Caco-2 (cell line): ENCODE data around the gene SIK2. TPM values are rescaled to one million over a fixed set of nuclear protein-coding genes. Genes with fewer than 3 reads are reported as not detected.
A peak's percentile ranks its signal among the peaks of the same experiment; 100 is the strongest.

ENCODE experiments used
- BruUV-seq: library from RNA; stranded (reverse); fragments of 400-500 nt; replicated peaks from 2 replicates; lab custom pipeline; 2021; lab: Mats Ljungman, UMichigan
- CTCF ChIA-PET: fragments of 300-600 bp; sonication (Branson Sonifier 250); formaldehyde crosslinking; loops from one replicate; lab custom pipeline; 2022; ENCODE audit warnings: antibody characterized with exemption; lab: Charles Lee
- POLR2A ChIA-PET: fragments of 300-600 bp; sonication (Branson Sonifier 250); formaldehyde crosslinking; loops from one replicate; lab custom pipeline; 2022; ENCODE audit warnings: antibody characterized with exemption; lab: Charles Lee
- DNase-seq, 2 experiments: peaks; one replicate each; pipeline versions ENCODE4 v3.0.0 to v3.0.0-alpha.2; 2020 to 2022
- H3K27me3 ChIP-seq: replicated peaks from 2 replicates; pipeline ENCODE4 v1.6.0; 2011; ENCODE audit warnings: low read length; ENCODE audit not compliant: control insufficient read depth, insufficient read depth
- H3K36me3 ChIP-seq: 2 replicates; pipeline ENCODE4 v1.5.1; 2011; ENCODE audit warnings: low read length; ENCODE audit not compliant: control insufficient read depth, insufficient read depth
- H3K4me1 ChIP-seq: fragments of 250-450 bp; sonication (Bioruptor Pico); 2 replicates; pipeline ENCODE4 v1.5.1; 2020; ENCODE audit warnings: mild to moderate bottlenecking
- H3K4me3 ChIP-seq: 2 replicates; pipeline ENCODE4 v1.5.1; 2011; ENCODE audit warnings: low read depth, mild to moderate bottlenecking, control low read depth, low read length
- H3K9me3 ChIP-seq: fragments of 250-450 bp; sonication (Bioruptor Pico); 2 replicates; pipeline ENCODE4 v1.5.1; 2020; ENCODE audit warnings: mild to moderate bottlenecking, moderate library complexity
- H3K27ac Mint-ChIP-seq: one replicate; pipeline ENCODE4 v1.8.0; 2022; ENCODE audit warnings: mixed read lengths; ENCODE audit not compliant: unreplicated experiment
- H3K27me3 Mint-ChIP-seq: one replicate; pipeline ENCODE4 v1.8.0; 2022; ENCODE audit warnings: mixed read lengths; ENCODE audit not compliant: insufficient read depth, unreplicated experiment
- H3K36me3 Mint-ChIP-seq: one replicate; pipeline ENCODE4 v1.8.0; 2022; ENCODE audit warnings: mild to moderate bottlenecking, mixed read lengths; ENCODE audit not compliant: insufficient read depth, unreplicated experiment
- H3K4me1 Mint-ChIP-seq: one replicate; pipeline ENCODE4 v1.8.0; 2022; ENCODE audit warnings: low read depth, mixed read lengths; ENCODE audit not compliant: unreplicated experiment
- H3K4me3 Mint-ChIP-seq: one replicate; pipeline ENCODE4 v1.8.0; 2022; ENCODE audit warnings: mild to moderate bottlenecking, moderate library complexity, mixed read lengths; ENCODE audit not compliant: unreplicated experiment
- H3K9me3 Mint-ChIP-seq: one replicate; pipeline ENCODE4 v1.8.0; 2022; ENCODE audit warnings: mixed read lengths; ENCODE audit not compliant: unreplicated experiment
- CTCF ChIP-seq, 2 experiments: fragments of 200-600 bp in 1 of 2; IDR thresholded peaks; 1 replicate in 1 of 2; 2 replicates in 1 of 2; pipeline versions ENCODE4 v1.5.1 to v1.8.0; 2011 to 2022; ENCODE audit warnings: antibody characterized with exemption in 1 of 2, control low read depth in 1 of 2, inconsistent platforms in 1 of 2, low read depth in 1 of 2, low read length in 1 of 2, mild to moderate bottlenecking in 1 of 2, moderate library complexity in 1 of 2; ENCODE audit not compliant: insufficient read depth in 1 of 2, severe bottlenecking in 1 of 2, unreplicated experiment in 1 of 2
- intact Hi-C: fragments of 100-400 bp; cut with micrococcal nuclease; formaldehyde crosslinking; loops from one replicate; pipeline ENCODE4 v1.10.0; 2022; ENCODE audit not compliant: unreplicated experiment
- total RNA-seq: library from RNA; stranded (reverse); gene quantifications from 2 replicates; pipeline ENCODE4 v1.2.3, GENCODE V29; 2022

SIK2 gene
- total RNA-seq, 1 experiment from 2014 or later: 40.2 TPM

GRCh38 chr11:111562692-111563389 lies 39.4 kb upstream of the SIK2 start:
- no peaks in the 10 kb centered on the region for H3K27me3 ChIP-seq
- Mint-ChIP-seq H3K9me3 (no peaks in the 10 kb centered on the region), H3K27me3 (no peaks in the 10 kb centered on the region), H3K4me3 (no peak overlapping the region), H3K27ac (no peak overlapping the region), H3K4me1 (peaks cover 7% of the 10 kb centered on the region), H3K36me3 (no peaks in the 10 kb centered on the region)
- ChIA-PET POLR2A (no interaction called here), CTCF (interaction anchor here (1.2 kb wide), 1 partner anchor 289 kb away, joined by 4 read pairs; no protein-coding TSS in a partner anchor)
- no peaks in the 10 kb centered on the region for H3K9me3 ChIP-seq
- no peaks in the 10 kb centered on the region for H3K36me3 ChIP-seq
- H3K4me3 ChIP-seq: no peak overlapping the region
- BruUV-seq: no TSS peak
- no peaks in the 10 kb centered on the region for H3K4me1 ChIP-seq
- no peak for DNase-seq
- intact Hi-C loops: no loop called here
- no peak for TF ChIP-seq CTCF (IDR thresholded peaks at IDR 0.05; ENCODE audit: insufficient read depth in 1 of 2, low read depth in 1 of 2, low read length in 1 of 2, severe bottlenecking in 1 of 2, unreplicated experiment in 1 of 2)

GRCh38 chr11:111565114-111565720 lies 37.0 kb upstream of the SIK2 start:
- no peaks in the 10 kb centered on the region for H3K9me3 Mint-ChIP-seq
- CTCF ChIA-PET: interaction anchor here (0.7 kb wide), 1 partner anchor 346 kb away, joined by 3 read pairs; no protein-coding TSS in a partner anchor
- peak; percentile 73 to 86 for DNase-seq
- H3K4me3 ChIP-seq: no peak overlapping the region
- BruUV-seq: no TSS peak
- H3K27ac Mint-ChIP-seq: no peak overlapping the region
- H3K27me3 ChIP-seq: no peaks in the 10 kb centered on the region
- no peaks in the 10 kb centered on the region for H3K9me3 ChIP-seq
- H3K27me3 Mint-ChIP-seq: no peaks in the 10 kb centered on the region
- no peaks in the 10 kb centered on the region for H3K4me1 ChIP-seq
- no peaks in the 10 kb centered on the region for H3K36me3 ChIP-seq
- POLR2A ChIA-PET: no interaction called here
- no peak overlapping the region for H3K4me3 Mint-ChIP-seq
- peak; percentile 93 to 98 for TF ChIP-seq CTCF (IDR thresholded peaks at IDR 0.05; ENCODE audit: insufficient read depth in 1 of 2, low read depth in 1 of 2, low read length in 1 of 2, severe bottlenecking in 1 of 2, unreplicated experiment in 1 of 2)
- H3K36me3 Mint-ChIP-seq: no peaks in the 10 kb centered on the region
- intact Hi-C loops: loop anchor here (1.0 to 2.0 kb wide), 6 partner anchors 21 to 276 kb away; no protein-coding TSS in a partner anchor
- peaks cover 7% of the 10 kb centered on the region for H3K4me1 Mint-ChIP-seq

GRCh38 chr11:111566324-111566723 lies 35.9 kb upstream of the SIK2 start:
- Histone ChIP-seq H3K9me3 (no peaks in the 10 kb centered on the region), H3K4me1 (peaks cover 3% of the 10 kb centered on the region), H3K36me3 (no peaks in the 10 kb centered on the region), H3K4me3 (no peak overlapping the region), H3K27me3 (no peaks in the 10 kb centered on the region)
- no TSS peak for BruUV-seq
- Mint-ChIP-seq H3K27ac (no peak overlapping the region), H3K4me3 (no peak overlapping the region), H3K9me3 (no peaks in the 10 kb centered on the region), H3K36me3 (no peaks in the 10 kb centered on the region), H3K27me3 (no peaks in the 10 kb centered on the region), H3K4me1 (peaks cover 12% of the 10 kb centered on the region)
- no peak for DNase-seq
- TF ChIP-seq CTCF (IDR thresholded peaks at IDR 0.05; ENCODE audit: insufficient read depth in 1 of 2, low read depth in 1 of 2, low read length in 1 of 2, severe bottlenecking in 1 of 2, unreplicated experiment in 1 of 2): peak in 1 of 2 experiments; percentile 23
- intact Hi-C loops: no loop called here
- ChIA-PET POLR2A (no interaction called here), CTCF (no interaction called here)
